Jurkat, Clone E6-1 (cell line): ENCODE measurements around the gene HAX1. TPM values are rescaled to one million over a fixed set of nuclear protein-coding genes. Genes with fewer than 3 reads are reported as not detected.
"Not testable (repeated sequence)": the region's sequence is repeated elsewhere in the genome, so short reads cannot be mapped to it uniquely, and the experiment has no call there.

Source experiments
- DNase-seq: peaks from one replicate; pipeline ENCODE4 v3.0.0-alpha.2; 2011; ENCODE audit warnings: low read depth, low spot score
- H3K4me3 ChIP-seq: 2 replicates; pipeline ENCODE4 v1.5.1; 2011; ENCODE audit warnings: mild to moderate bottlenecking, low read length, control low read depth, moderate library complexity
- polyA plus RNA-seq: library from polyadenylated mRNA; unstranded; fragments of >200 nt; gene quantifications from one replicate; pipeline ENCODE4 v1.2.1, GENCODE V29; 2012; ENCODE audit warnings: missing spikeins; ENCODE audit not compliant: insufficient read length, insufficient read depth

Gene HAX1
- 244 TPM for polyA plus RNA-seq

GRCh38 chr1:154272217-154272998, at the start of gene HAX1:
Gene HAX1, plus strand, starts transcription at chr1:154272629. Its CDS starts 95 bp downstream, at chr1:154272724.
- peak within 1 kb of the TSS; percentile 97 for H3K4me3 ChIP-seq
- peak; percentile 99 for DNase-seq

- no peak overlapping the region for H3K4me3 ChIP-seq
- DNase-seq: no peak
Measured at GRCh38 chr1:154222918-154223317, 49.5 kb upstream of the HAX1 start.

- DNase-seq: no peak
Measured at GRCh38 chr1:154223621-154224020, 48.8 kb upstream of the HAX1 start.

GRCh38 chr1:154225370-154225769, 47.1 kb upstream of the HAX1 start:
- no peak overlapping the region for H3K4me3 ChIP-seq

More at GRCh38 chr1:154223621-154224020, 48.8 kb upstream of the HAX1 start:
- no peak overlapping the region for H3K4me3 ChIP-seq

DNA sequence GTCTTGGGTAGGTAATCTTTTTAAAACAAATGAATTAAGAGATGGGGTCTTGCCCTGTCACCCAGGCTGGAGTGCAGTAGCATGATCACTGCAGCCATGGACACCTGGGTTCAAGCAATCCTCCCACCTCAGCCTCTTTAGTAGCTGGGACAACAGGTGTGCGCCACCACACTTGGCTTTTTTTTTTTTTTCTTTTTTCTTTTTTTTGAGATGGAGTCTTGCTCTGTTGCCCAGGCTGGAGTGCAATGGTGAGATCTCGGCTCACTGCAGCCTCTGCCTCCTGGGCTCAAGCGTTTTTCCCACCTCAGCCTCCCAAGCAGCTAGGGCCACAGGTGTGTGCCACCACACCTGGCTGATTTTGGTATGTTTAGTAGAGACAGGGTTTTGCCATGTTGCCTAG, 41.3 kb upstream of the HAX1 start:
- not testable (repeated sequence) for DNase-seq, H3K4me3 ChIP-seq

More at GRCh38 chr1:154225370-154225769, 47.1 kb upstream of the HAX1 start:
- DNase-seq: no peak

DNA sequence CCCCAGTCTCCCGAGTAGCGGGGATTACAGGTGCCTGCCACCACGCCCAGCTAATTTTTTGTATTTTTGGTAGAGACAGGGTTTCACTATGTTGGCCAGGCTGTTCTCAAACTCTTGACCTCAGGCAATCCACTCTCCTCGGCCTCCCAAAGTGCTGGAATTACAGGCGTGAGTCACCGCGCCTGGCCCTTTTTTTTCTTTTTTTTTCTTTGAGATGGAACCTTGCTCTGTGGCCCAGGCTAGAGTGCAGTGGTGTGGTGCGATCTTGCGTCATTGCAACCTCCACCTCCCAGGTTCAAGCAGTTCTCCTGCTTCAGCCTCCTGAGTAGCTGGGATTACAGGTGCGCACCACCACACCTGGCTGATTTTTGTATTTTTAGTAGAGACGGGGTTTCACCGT, 39.3 kb upstream of the HAX1 start:
- DNase-seq, H3K4me3 ChIP-seq: not testable (repeated sequence)

- DNase-seq: no peak
- H3K4me3 ChIP-seq: no peak overlapping the region
Measured at GRCh38 chr1:154236855-154237254, 35.6 kb upstream of the HAX1 start.

DNA sequence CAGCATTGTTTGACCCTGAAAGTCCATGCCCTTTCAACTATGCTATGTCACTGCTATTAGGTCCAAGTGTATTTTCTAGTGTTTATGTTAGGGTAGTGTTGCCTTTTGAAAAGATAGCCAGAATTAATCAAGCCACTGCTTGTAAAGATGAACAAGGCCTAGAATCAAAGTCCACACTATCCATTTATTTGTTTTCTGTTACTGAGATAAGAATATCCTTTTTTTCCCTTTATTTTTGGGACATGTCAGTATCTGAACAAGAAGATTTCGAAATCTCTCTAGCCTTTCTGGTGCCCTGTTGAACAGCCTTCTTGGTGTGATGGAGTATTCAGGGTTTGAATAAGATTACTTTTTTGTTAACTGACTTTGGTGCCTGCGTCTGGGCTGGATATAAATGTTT, 35.0 kb upstream of the HAX1 start:
- H3K4me3 ChIP-seq: no peak overlapping the region

DNA sequence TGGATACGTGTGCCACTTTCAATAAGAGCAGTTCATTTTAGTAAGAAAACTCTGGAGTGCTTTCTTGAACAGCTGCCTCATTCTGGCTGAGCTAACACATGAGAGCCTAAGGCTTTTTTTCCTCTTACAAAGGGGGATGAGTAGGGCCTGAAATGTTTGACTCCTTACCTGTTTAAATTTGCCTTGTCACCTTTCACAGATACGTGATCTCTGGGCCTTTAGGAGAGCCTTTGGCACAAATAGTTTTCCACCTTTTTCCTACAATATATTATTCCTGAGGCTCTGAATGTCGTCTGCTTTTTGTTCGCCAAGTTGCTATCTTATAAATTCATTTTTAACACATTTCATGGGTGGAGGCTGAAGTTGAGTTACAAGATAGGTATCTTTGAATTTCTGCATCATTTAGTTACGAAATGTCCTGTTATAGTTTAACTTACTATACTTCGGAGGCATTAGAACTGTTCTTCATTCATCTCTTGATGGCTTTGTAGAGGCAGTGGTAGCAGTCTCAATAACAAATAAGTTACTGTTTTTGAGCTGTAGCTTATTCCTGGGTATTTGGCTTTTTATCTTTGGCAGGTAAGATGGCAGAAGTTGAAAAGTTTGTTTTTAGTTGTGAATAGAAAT, 34.4 kb upstream of the HAX1 start:
- no peak overlapping the region for H3K4me3 ChIP-seq
- no peak for DNase-seq

More for the DNA sequence above, 35.0 kb upstream of the HAX1 start:
- DNase-seq: no peak

GRCh38 chr1:154239491-154239890, 32.9 kb upstream of the HAX1 start:
- no peak overlapping the region for H3K4me3 ChIP-seq
- DNase-seq: no peak

GRCh38 chr1:154240294-154240833, 32.1 kb upstream of the HAX1 start:
- no peak for DNase-seq
- no peak overlapping the region for H3K4me3 ChIP-seq

DNA sequence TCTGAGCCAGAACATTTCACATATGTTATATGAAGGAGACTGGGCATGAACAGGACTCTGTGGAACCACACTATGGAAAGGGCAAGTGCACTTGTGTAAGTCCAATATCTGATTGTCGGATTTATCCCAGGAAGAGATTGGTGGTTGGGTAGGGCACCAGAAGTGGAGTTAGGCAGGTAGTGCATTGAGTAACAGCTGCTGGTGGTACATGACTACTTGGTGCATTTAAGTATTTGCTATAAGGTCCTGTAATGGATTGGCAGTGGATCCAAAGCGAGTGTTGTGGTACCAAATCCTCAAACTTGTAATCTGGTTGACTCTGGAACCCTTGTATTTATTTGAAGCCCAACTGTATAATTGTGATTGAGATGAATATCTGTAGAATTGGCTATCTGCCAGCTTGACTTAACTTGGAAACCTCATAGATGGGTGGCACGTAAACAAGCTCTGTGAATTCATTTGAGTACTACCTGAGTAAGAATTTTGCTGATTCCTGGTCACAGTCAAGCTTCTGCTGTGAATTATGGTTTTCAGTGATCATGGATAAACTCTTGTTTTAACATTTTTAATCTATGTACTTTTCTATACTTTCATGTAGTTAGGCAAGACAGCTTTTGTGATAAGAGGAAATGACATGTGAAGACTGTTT, 30.6 kb upstream of the HAX1 start:
- no peak for DNase-seq
- no peak overlapping the region for H3K4me3 ChIP-seq

GRCh38 chr1:154253671-154254070, 18.8 kb upstream of the HAX1 start:
- no peak for DNase-seq
- no peak overlapping the region for H3K4me3 ChIP-seq

DNA sequence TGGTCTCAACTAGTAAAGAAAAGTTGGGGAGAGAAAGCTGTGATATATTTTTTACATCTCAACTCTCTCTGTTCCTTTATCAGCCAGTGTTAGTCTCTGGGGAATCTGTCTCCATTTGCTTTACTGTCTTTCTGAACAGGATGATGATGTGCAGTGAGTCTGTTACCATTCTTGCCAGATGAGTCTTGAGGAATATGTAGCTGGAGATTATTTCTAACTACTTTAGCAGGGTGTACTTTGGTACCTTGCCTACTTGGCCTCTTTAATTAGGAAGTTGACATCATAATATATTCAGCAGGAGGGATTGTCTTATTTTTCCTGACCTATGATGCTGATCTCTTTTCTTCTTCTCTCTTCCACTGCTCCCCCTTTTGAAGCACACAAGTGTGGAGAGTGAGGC, 15.7 kb upstream of the HAX1 start:
- no peak overlapping the region for H3K4me3 ChIP-seq

DNA sequence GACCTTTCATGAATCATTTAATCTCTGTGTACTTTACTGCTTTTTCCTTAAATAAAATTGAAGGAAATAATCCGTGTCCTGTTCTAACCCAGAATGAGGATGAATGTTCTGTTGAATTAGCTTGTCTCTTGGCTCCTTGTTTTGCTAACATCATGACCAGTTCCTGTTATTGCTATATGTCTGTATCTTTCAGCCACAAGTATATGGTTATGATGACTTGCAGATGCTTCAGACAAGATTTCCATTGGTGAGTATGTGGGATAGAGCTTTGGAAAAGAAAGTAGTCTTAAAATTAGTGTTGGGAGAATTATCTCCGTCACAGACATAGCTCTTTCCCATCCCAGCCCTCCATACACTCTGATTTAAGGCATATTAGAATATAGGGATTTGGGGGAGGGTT, 13.6 kb upstream of the HAX1 start:
- no peak overlapping the region for H3K4me3 ChIP-seq
- no peak for DNase-seq

More for the DNA sequence above, 15.7 kb upstream of the HAX1 start:
- no peak for DNase-seq

- H3K4me3 ChIP-seq: no peak overlapping the region
Measured at GRCh38 chr1:154260127-154260526, 12.3 kb upstream of the HAX1 start.

DNA sequence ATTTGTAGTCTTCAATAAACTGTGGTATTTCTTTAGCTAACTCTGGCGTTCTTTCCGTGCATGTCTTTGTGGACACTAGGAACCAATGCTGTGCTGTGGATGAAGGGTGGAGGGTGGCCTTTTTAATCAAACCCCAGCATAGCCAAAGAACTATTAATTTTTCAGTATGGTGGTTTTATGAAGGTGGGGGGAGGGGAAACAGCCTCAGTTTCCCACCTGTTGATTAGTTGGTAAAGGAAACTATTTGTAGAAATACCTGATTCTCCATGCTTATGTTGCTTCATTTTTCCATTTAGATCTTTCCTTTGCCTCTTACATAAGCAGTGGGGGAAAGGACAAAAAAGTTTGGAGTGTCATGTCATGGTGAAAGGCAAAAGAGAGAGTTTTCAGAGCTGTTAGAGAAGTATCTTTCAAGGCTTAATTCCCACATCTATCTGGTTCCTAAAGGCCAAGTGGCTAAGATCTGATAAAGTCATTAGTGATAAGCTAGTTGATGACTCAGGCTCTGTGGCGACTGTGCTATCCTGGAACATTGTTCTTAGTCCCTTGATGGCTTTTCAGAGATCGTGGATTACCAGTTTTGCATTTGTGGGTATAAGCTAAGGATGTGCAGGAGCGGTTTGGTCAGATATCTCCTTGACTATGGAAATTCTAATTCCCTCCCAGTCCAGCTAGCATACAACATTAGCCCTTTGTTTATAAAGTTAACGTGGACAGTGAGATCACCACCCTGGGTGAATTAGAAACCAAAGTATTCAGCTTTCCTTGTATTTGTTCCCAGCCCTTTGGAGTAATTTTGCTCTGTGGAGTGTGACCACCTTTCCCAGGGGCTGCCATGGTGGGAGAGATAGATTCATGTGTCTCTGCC, 8.7 kb upstream of the HAX1 start:
- no peak overlapping the region for H3K4me3 ChIP-seq
- DNase-seq: no peak

More at GRCh38 chr1:154260127-154260526, 12.3 kb upstream of the HAX1 start:
- no peak for DNase-seq

- no peak overlapping the region for H3K4me3 ChIP-seq
- no peak for DNase-seq
Measured at GRCh38 chr1:154264454-154264853, 8.0 kb upstream of the HAX1 start.

- H3K4me3 ChIP-seq: no peak overlapping the region
- DNase-seq: peak; percentile 35
Measured at GRCh38 chr1:154265586-154265985, 6.8 kb upstream of the HAX1 start.
